Measurements from ENCODE around the gene EXOSC6.
"Not testable (repeated sequence)": the region's sequence is repeated elsewhere in the genome, so short reads cannot be mapped to it uniquely, and the experiment has no call there.

The EXOSC6 gene

DNA sequence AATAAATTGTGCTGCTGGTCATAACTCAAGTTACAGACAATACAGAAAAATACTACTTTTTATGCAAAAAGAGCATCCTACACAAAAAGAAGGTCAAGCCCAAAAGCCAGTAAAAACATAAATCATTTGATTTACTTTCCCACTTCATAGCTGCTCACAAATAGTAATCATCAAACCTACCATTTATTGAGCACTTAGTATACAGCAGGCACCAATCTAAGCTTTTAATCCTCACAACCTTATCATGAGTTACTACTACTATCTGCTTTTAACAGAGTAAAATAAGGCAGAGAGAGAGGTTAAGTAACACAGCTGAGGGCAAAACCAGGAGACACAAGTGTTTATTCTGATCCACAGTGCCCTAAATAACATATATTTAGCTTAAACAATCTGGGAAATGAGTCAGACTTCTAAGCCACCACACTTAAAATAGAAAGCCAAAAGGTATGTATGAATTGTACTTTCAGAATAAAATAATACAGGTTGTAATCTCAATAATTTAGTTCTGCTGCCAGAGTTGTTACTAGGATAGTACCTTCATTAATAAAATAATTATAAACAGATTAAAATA is 39.3 kb upstream of the EXOSC6 start:
- no peak overlapping the region for H3K4me3 ChIP-seq (replicated peaks; ENCODE audit: low read depth, low read length)
- no peak for DNase-seq (ENCODE audit: low read depth)
- TF ChIP-seq CTCF (IDR thresholded peaks at IDR 0.05; ENCODE audit: low read length, missing control alignments) = no peak

DNA sequence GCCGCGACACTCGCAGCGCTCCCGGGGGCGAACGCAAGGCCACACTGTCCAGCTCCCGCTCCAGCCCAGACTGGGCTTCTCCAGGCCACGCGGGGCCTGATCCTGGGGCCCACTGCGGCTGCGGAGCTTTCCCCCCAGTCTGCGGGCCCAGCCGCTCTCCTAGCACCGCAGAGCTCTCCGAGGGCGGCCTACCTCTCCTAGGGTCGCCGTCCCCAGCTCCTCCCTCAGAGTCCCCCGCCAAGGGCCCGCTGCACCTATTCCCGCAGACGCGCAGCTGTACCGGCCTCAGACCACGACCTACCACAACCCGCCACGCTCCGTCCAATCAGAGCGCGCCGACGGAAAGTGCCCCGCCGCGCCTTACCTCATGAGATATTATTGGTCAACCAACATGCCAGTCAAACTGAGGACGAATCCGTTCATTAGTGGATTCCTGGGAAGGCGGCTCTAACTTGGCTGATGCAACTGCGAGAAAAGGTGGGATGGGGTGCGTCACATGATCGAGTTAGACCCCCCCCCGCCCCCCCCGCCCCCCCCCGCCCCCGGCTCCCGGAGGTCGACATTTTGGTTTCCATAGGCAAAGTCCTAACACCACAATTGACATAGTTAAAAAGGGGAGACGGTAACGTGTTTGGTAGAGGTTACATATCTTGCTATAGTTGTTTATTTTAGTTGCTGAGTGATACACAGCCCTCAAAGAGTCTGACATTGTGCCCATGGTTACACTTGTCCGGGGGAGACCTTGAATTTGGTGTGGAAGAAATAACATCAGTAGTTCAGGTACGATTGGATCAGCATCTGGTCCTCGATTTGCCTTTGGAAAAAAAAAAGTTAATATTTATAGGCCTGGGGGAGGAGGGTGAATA is 37.7 kb upstream of the EXOSC6 start, which contains the start of gene AARS1:
Gene AARS1, minus strand, starts transcription at position 278 of the 866 bp plus-strand sequence. CDS start 6,743 bp downstream, outside the sequence.
- H3K4me3 ChIP-seq (replicated peaks; ENCODE audit: low read depth, low read length) = peak within 1 kb of the TSS; percentile 85
- no peak for TF ChIP-seq CTCF (IDR thresholded peaks at IDR 0.05; ENCODE audit: low read length, missing control alignments)
- peak; percentile 100 for DNase-seq (ENCODE audit: low read depth)

DNA sequence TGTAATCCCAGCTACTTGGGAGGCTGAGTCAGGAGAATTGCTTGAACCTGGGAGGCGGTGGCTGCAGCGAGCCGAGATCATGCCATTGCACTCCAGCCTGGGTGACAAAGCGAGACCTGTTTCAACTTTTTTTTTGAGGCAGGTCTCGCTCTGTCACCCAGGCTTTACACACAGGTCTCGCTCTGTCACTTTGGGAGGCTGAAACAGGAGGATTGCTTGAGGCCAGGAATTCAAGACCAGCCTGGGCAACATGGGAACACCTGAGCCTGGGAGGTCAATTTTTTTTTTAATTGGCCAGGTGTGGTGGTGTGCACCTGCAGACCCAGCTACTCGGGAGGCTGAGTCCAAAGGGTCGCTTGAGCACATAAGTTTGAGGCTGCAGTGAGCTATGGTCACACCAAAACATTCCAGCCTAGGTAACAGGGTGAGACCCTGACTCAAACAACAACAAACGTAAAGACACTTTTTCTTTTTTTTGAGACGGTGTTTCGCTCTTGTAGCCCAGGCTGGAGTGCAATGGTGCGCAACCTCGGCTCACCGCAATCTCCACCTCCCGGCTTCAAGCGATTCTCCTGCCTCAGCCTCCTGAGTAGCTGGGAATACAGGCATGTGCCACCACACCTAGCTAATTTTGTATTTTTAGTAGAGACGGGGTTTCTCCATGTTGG is 35.7 kb upstream of the EXOSC6 start:
- not testable (repeated sequence) for DNase-seq (ENCODE audit: low read depth)
- H3K4me3 ChIP-seq (replicated peaks; ENCODE audit: low read depth, low read length) = peak overlapping the region; percentile 85

GRCh38 chr16:70276392-70276791 is 24.7 kb upstream of the EXOSC6 start:
- no peak for TF ChIP-seq CTCF (IDR thresholded peaks at IDR 0.05; ENCODE audit: low read length, missing control alignments)
- DNase-seq (ENCODE audit: low read depth) = no peak
- no peak overlapping the region for H3K4me3 ChIP-seq (replicated peaks; ENCODE audit: low read depth, low read length)

DNA sequence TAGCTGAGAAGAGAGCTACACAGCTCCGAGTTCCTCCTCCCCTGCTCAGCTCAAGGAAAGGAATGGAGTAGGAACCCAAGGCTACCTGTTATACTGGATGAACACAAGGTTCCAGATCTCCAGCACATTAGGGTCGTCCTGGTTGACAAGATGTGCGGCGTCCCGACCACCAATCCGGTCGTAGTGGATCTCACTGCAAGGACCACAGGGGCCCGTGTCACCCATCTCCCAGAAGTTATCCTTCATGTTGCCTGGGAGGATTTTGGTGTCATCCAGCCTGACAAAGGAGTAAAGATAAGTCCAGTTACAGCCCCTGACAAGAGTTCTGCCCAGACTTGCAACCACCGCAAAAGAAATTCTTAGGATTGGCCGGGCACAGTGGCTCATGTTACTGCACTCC is 20.0 kb upstream of the EXOSC6 start:
- no peak overlapping the region for H3K4me3 ChIP-seq (replicated peaks; ENCODE audit: low read depth, low read length)
- no peak for DNase-seq (ENCODE audit: low read depth)
- no peak for TF ChIP-seq CTCF (IDR thresholded peaks at IDR 0.05; ENCODE audit: low read length, missing control alignments)

GRCh38 chr16:70270176-70270575 is 18.4 kb upstream of the EXOSC6 start:
- no peak for DNase-seq (ENCODE audit: low read depth)
- TF ChIP-seq CTCF (IDR thresholded peaks at IDR 0.05; ENCODE audit: low read length, missing control alignments) = no peak
- H3K4me3 ChIP-seq (replicated peaks; ENCODE audit: low read depth, low read length) = no peak overlapping the region

- no peak for TF ChIP-seq CTCF (IDR thresholded peaks at IDR 0.05; ENCODE audit: low read length, missing control alignments)
These were observed 17.7 kb upstream of the EXOSC6 start for GRCh38 chr16:70269471-70269870.

GRCh38 chr16:70267922-70268321 is 16.2 kb upstream of the EXOSC6 start:
- not testable (repeated sequence) for DNase-seq (ENCODE audit: low read depth); H3K4me3 ChIP-seq (replicated peaks; ENCODE audit: low read depth, low read length)

More at GRCh38 chr16:70269471-70269870, 17.7 kb upstream of the EXOSC6 start:
- no peak for DNase-seq (ENCODE audit: low read depth)
- H3K4me3 ChIP-seq (replicated peaks; ENCODE audit: low read depth, low read length) = no peak overlapping the region
